ENCODE results near the gene GABRR3. TPM values are rescaled to one million over a fixed set of nuclear protein-coding genes. Genes with fewer than 3 reads are reported as not detected.

GABRR3 gene
- polyA plus RNA-seq (not detected in 3 replicates), polyA minus RNA-seq (not detected in 3 replicates)
- polyA plus RNA-seq (2011; ENCODE audit: low read depth), result not detected
- not detected in 2 replicates for polyA plus RNA-seq (2011; cell fraction: cytosol; rRNA removed)
- polyA plus RNA-seq (2011; cell fraction: nucleus; rRNA removed), result not detected in 2 replicates
- not detected in 2 replicates for polyA plus RNA-seq (2012; ENCODE audit: low replicate concordance)
- polyA minus RNA-seq (2011; cell fraction: cytosol; rRNA and poly(A)+ RNA removed), result not detected
- not detected in 2 replicates for polyA minus RNA-seq (2011; cell fraction: nucleus; rRNA and poly(A)+ RNA removed)

- TF ChIP-seq EZH2 (IDR thresholded peaks at IDR 0.05; ENCODE audit: low read length) (no peak), CTCF (optimal IDR thresholded peaks at IDR 0.05 in 1 of 3, IDR thresholded peaks at IDR 0.05 in 1 of 3, conservative IDR thresholded peaks at IDR 0.05 in 1 of 3; ENCODE audit: extremely low read depth in 1 of 3, insufficient read depth in 2 of 3, low read length in 3 of 3) (no peak)
- H3K9me1 ChIP-seq (ENCODE audit: control insufficient read depth, extremely low read depth, insufficient read depth, low read length), result no peaks in the 10 kb centered on the region
- no peaks in the 10 kb centered on the region for H3K9me3 ChIP-seq (ENCODE audit: control insufficient read depth, low read depth, low read length)
- H3K4me2 ChIP-seq (ENCODE audit: control insufficient read depth, extremely low read depth, insufficient read depth, low read depth, low read length), result no peak within 1 kb of the TSS
- no peak within 1 kb of the TSS for H3K4me3 ChIP-seq (ENCODE audit: control insufficient read depth in 2 of 3, extremely low read depth in 1 of 3, insufficient read depth in 2 of 3, low read depth in 1 of 3, low read length in 3 of 3)
- no peaks in the 10 kb centered on the region for H4K20me1 ChIP-seq (ENCODE audit: control insufficient read depth, extremely low read depth, insufficient read depth, low read length)
- no peak within 1 kb of the TSS for H3K9ac ChIP-seq (ENCODE audit: control insufficient read depth, extremely low read depth, insufficient read depth, low read length)
- no peaks in the 10 kb centered on the region for H3K4me1 ChIP-seq (ENCODE audit: control insufficient read depth, extremely low read depth, insufficient read depth, low read length)
- dilution Hi-C loops (cut with MboI; ENCODE audit: extremely low pct_ligation_motif_present, low sequenced_read_pairs), result no loop called here
- no peak for DNase-seq (ENCODE audit: low read depth, low spot score)
- no peak within 1 kb of the TSS for H3K27ac ChIP-seq (ENCODE audit: control insufficient read depth, insufficient read depth, low read length)
- H3K79me2 ChIP-seq (ENCODE audit: control insufficient read depth, insufficient read depth, low read length), result no peaks in the 10 kb centered on the region
- no peak within 1 kb of the TSS for H2AFZ ChIP-seq (ENCODE audit: control insufficient read depth, low read length)
- no peak for FAIRE-seq
- no peaks in the 10 kb centered on the region for H3K27me3 ChIP-seq (ENCODE audit: control insufficient read depth, extremely low read depth, insufficient read depth, low read length)
- H3K36me3 ChIP-seq (ENCODE audit: control insufficient read depth in 2 of 2, extremely low read depth in 1 of 2, insufficient read depth in 2 of 2, low read length in 2 of 2), result no peaks in the 10 kb centered on the region
These were observed at the start of gene GABRR3 for GRCh38 chr3:98035208-98035607. Gene GABRR3, minus strand, starts transcription at chr3:98035315. Its CDS starts 328 bp downstream, at chr3:98034987.

- no peaks in the 10 kb centered on the region for H3K36me3 ChIP-seq (ENCODE audit: control insufficient read depth in 2 of 2, extremely low read depth in 1 of 2, insufficient read depth in 2 of 2, low read length in 2 of 2)
- no peaks in the 10 kb centered on the region for H3K27me3 ChIP-seq (ENCODE audit: control insufficient read depth, extremely low read depth, insufficient read depth, low read length)
- no peak for FAIRE-seq
- H3K4me1 ChIP-seq (ENCODE audit: control insufficient read depth, extremely low read depth, insufficient read depth, low read length), result no peaks in the 10 kb centered on the region
- no peaks in the 10 kb centered on the region for H4K20me1 ChIP-seq (ENCODE audit: control insufficient read depth, extremely low read depth, insufficient read depth, low read length)
- no peak for DNase-seq (ENCODE audit: low read depth, low spot score)
- TF ChIP-seq EZH2 (IDR thresholded peaks at IDR 0.05; ENCODE audit: low read length) (no peak), CTCF (optimal IDR thresholded peaks at IDR 0.05 in 1 of 3, IDR thresholded peaks at IDR 0.05 in 1 of 3, conservative IDR thresholded peaks at IDR 0.05 in 1 of 3; ENCODE audit: extremely low read depth in 1 of 3, insufficient read depth in 2 of 3, low read length in 3 of 3) (no peak)
- H2AFZ ChIP-seq (ENCODE audit: control insufficient read depth, low read length), result no peak overlapping the region
- no peaks in the 10 kb centered on the region for H3K9me1 ChIP-seq (ENCODE audit: control insufficient read depth, extremely low read depth, insufficient read depth, low read length)
- no peaks in the 10 kb centered on the region for H3K9me3 ChIP-seq (ENCODE audit: control insufficient read depth, low read depth, low read length)
- no peak overlapping the region for H3K9ac ChIP-seq (ENCODE audit: control insufficient read depth, extremely low read depth, insufficient read depth, low read length)
- no peak overlapping the region for H3K4me2 ChIP-seq (ENCODE audit: control insufficient read depth, extremely low read depth, insufficient read depth, low read depth, low read length)
- no peak overlapping the region for H3K27ac ChIP-seq (ENCODE audit: control insufficient read depth, insufficient read depth, low read length)
- H3K79me2 ChIP-seq (ENCODE audit: control insufficient read depth, insufficient read depth, low read length), result no peaks in the 10 kb centered on the region
- dilution Hi-C loops (cut with MboI; ENCODE audit: extremely low pct_ligation_motif_present, low sequenced_read_pairs), result no loop called here
- H3K4me3 ChIP-seq (ENCODE audit: control insufficient read depth in 2 of 3, extremely low read depth in 1 of 3, insufficient read depth in 2 of 3, low read depth in 1 of 3, low read length in 3 of 3), result no peak overlapping the region
These were observed 38.4 kb upstream of the GABRR3 start for GRCh38 chr3:98073486-98073885.
